Adrenal gland (tissue), 5 donors: ENCODE measurements around the gene NAV2.

Source experiments
- CTCF ChIP-seq, 6 experiments: fragments of 450-650 bp in 4 of 6; fragments of 200-600 bp in 2 of 6; sonication (generic) in 1 of 6; IDR thresholded peaks; 1 replicate in 5 of 6; 2 replicates in 1 of 6; pipeline versions ENCODE4 v1.5.1 to v1.8.0; 2016 to 2021; ENCODE audit warnings: antibody characterized with exemption in 6 of 6, mild to moderate bottlenecking in 2 of 6, moderate library complexity in 1 of 6
- POLR2A ChIP-seq, 2 donors: fragments of 450-650 bp; IDR thresholded peaks; one replicate each; pipeline ENCODE4 v1.6.1; 2017; ENCODE audit warnings: antibody characterized with exemption in 2 of 2, mild to moderate bottlenecking in 2 of 2, moderate library complexity in 1 of 2
- donor health status: DM: no; HTN: no; CAD: no.

GRCh38 chr11:19738124-19738523, 25.5 kb downstream of the NAV2 start:
- TF ChIP-seq CTCF (IDR thresholded peaks at IDR 0.05): no peak
- TF ChIP-seq POLR2A (IDR thresholded peaks at IDR 0.05): no peak
